ENCODE measurements around the gene SEC14L3. TPM values are rescaled to one million over a fixed set of nuclear protein-coding genes. Genes with fewer than 3 reads are reported as not detected.

SEC14L3 gene
- total RNA-seq, 1 experiment from 2014 or later, result not detected

GRCh38 chr22:30413745-30414524 lies 57.9 kb downstream of the SEC14L3 start:
- DNase-seq, result no peak
- H3K4me3 ChIP-seq (ENCODE audit: insufficient read depth, low read depth, low read length), result no peak overlapping the region
- H3K36me3 ChIP-seq (replicated peaks; ENCODE audit: control insufficient read depth, insufficient read depth, low read length), result peaks cover 8% of the 10 kb centered on the region
- no peaks in the 10 kb centered on the region for H3K27me3 ChIP-seq (ENCODE audit: control insufficient read depth, insufficient read depth, low read length)

DNA sequence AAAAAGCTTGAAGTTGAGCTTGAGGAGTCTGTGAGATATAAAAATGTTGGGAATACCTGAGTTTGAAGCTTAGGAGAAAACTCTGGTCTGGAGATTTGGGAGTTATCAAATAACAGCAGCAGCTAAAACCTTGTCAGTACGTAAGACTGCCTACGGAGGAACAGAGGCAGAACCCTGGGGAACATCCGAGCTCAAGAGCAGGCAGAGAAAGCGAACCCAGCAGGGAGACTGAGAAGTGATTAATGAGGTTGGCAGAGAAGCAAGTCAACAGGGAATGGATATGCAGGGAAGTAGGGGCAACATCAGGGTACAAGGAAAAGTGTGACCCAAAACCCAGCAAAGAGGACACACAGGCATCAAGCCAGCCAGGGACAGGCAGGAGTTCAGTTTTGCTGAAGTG lies 58.8 kb downstream of the SEC14L3 start:
- H3K4me3 ChIP-seq (ENCODE audit: insufficient read depth, low read depth, low read length), result no peak overlapping the region
- DNase-seq, result no peak
- H3K27me3 ChIP-seq (ENCODE audit: control insufficient read depth, insufficient read depth, low read length), result no peaks in the 10 kb centered on the region
- peaks cover 8% of the 10 kb centered on the region for H3K36me3 ChIP-seq (replicated peaks; ENCODE audit: control insufficient read depth, insufficient read depth, low read length)

DNA sequence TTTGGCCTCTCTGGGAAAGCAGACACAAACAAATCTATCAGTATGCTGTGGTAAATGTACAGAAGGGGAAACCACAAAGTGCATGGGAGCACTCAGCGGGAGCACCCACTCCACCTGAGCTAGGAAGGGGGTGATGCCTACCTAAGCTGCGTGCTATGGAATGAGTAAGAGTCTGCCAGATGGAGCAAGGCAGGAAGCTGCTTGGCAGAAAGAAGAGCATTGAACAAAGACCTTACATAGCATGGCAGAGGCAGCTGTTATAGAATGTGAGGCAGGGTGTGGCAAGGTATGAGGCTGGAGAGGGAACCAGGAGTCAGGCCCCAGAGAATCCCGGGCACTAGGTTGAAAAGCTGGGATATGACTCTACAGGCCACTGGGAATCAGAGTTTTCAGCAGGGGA lies 60.0 kb downstream of the SEC14L3 start:
- H3K36me3 ChIP-seq (replicated peaks; ENCODE audit: control insufficient read depth, insufficient read depth, low read length), result peaks cover 10% of the 10 kb centered on the region
- no peak for DNase-seq
- H3K4me3 ChIP-seq (ENCODE audit: insufficient read depth, low read depth, low read length), result no peak overlapping the region
- H3K27me3 ChIP-seq (ENCODE audit: control insufficient read depth, insufficient read depth, low read length), result no peaks in the 10 kb centered on the region

Other genes starting within 250 kb of the SEC14L3 start
- gene LIF, start 225.3 kb downstream of the SEC14L3 start, total RNA-seq (2014; rRNA removed; shearing (Covaris generic)), result 0.41 and 0.59 TPM in 2 replicates
- gene OSM, start 205.2 kb downstream of the SEC14L3 start, total RNA-seq (2014; rRNA removed; shearing (Covaris generic)), result not detected in 2 replicates
- 10.2 and 15.4 TPM in 2 replicates for gene CASTOR1, start 182.5 kb downstream of the SEC14L3 start, total RNA-seq (2014; rRNA removed; shearing (Covaris generic))
- gene TBC1D10A, start 145.1 kb downstream of the SEC14L3 start, total RNA-seq (2014; rRNA removed; shearing (Covaris generic)), result 12.0 and 12.6 TPM in 2 replicates
- 70.1 and 97.1 TPM in 2 replicates for gene SF3A1, start 115.1 kb downstream of the SEC14L3 start, total RNA-seq (2014; rRNA removed; shearing (Covaris generic))
- gene CCDC157, start 115.0 kb downstream of the SEC14L3 start, total RNA-seq (2014; rRNA removed; shearing (Covaris generic)), result 4.7 and 6.1 TPM in 2 replicates
- gene RNF215, start 84.6 kb downstream of the SEC14L3 start, total RNA-seq (2014; rRNA removed; shearing (Covaris generic)), result 24.7 and 26.6 TPM in 2 replicates
- gene SEC14L2, start 75.0 kb downstream of the SEC14L3 start, total RNA-seq (2014; rRNA removed; shearing (Covaris generic)), result 1.7 and 4.2 TPM in 2 replicates
- gene MTFP1, start 46.2 kb downstream of the SEC14L3 start, total RNA-seq (2014; rRNA removed; shearing (Covaris generic)), result 96.3 and 117 TPM in 2 replicates
- not detected in 2 replicates for gene SEC14L4, start 33.7 kb upstream of the SEC14L3 start, total RNA-seq (2014; rRNA removed; shearing (Covaris generic))
- gene SEC14L6, start 74.7 kb upstream of the SEC14L3 start, total RNA-seq (2014; rRNA removed; shearing (Covaris generic)), result 0.17 and 0.55 TPM in 2 replicates
- 8.4 and 11.9 TPM in 2 replicates for gene GAL3ST1, start 102.6 kb upstream of the SEC14L3 start, total RNA-seq (2014; rRNA removed; shearing (Covaris generic))
- 86.2 and 111 TPM in 2 replicates for gene PES1, start 119.9 kb upstream of the SEC14L3 start, total RNA-seq (2014; rRNA removed; shearing (Covaris generic))
- gene TCN2, start 135.2 kb upstream of the SEC14L3 start, total RNA-seq (2014; rRNA removed; shearing (Covaris generic)), result 35.6 and 40.3 TPM in 2 replicates
- gene SLC35E4, start 163.8 kb upstream of the SEC14L3 start, total RNA-seq (2014; rRNA removed; shearing (Covaris generic)), result 5.1 and 6.5 TPM in 2 replicates
- gene DUSP18, start 195.9 kb upstream of the SEC14L3 start, total RNA-seq (2014; rRNA removed; shearing (Covaris generic)), result 1.8 and 2.6 TPM in 2 replicates
- gene OSBP2, start 222.9 kb upstream of the SEC14L3 start, total RNA-seq (2014; rRNA removed; shearing (Covaris generic)), result 3.4 and 4.7 TPM in 2 replicates

Measured in H7 (cell line).